Hepatocyte (in vitro differentiated cells): ENCODE measurements around the gene RAB21. TPM values are rescaled to one million over a fixed set of nuclear protein-coding genes. Genes with fewer than 3 reads are reported as not detected.
"Not testable (repeated sequence)": the region's sequence is repeated elsewhere in the genome, so short reads cannot be mapped to it uniquely, and the experiment has no call there.

ENCODE experiments used
- DNase-seq: peaks from one replicate; pipeline ENCODE4 v3.0.0-alpha.2; 2016; ENCODE audit warnings: low spot score
- H2AFZ ChIP-seq: fragments of 200-600 bp; sonication (generic); 2 replicates; pipeline ENCODE4 v1.6.0; 2016; ENCODE audit warnings: antibody characterized with exemption, mild to moderate bottlenecking
- H3K27ac ChIP-seq: fragments of 200-600 bp; sonication (generic); 2 replicates; pipeline ENCODE4 v1.5.1; 2016; ENCODE audit warnings: mild to moderate bottlenecking
- H3K27me3 ChIP-seq: fragments of 200-600 bp; sonication (generic); 2 replicates; pipeline ENCODE4 v1.6.1; 2016
- H3K36me3 ChIP-seq: fragments of 200-600 bp; sonication (generic); replicated peaks from 2 replicates; pipeline ENCODE4 v1.5.1; 2016; ENCODE audit warnings: low read depth; ENCODE audit not compliant: insufficient read depth
- H3K4me1 ChIP-seq: fragments of 200-600 bp; sonication (generic); 2 replicates; pipeline ENCODE4 v1.5.1; 2016; ENCODE audit warnings: mild to moderate bottlenecking, moderate library complexity; ENCODE audit not compliant: insufficient read depth
- H3K4me2 ChIP-seq: fragments of 200-600 bp; sonication (generic); 2 replicates; pipeline ENCODE4 v1.6.0; 2016
- H3K4me3 ChIP-seq: fragments of 200-600 bp; sonication (generic); 2 replicates; pipeline ENCODE4 v1.5.1; 2016; ENCODE audit warnings: mild to moderate bottlenecking
- H3K79me2 ChIP-seq: fragments of 200-600 bp; sonication (generic); 2 replicates; pipeline ENCODE4 v1.6.0; 2017; ENCODE audit warnings: mild to moderate bottlenecking
- H3K9me2 ChIP-seq: fragments of 200-600 bp; sonication (generic); replicated peaks from 2 replicates; pipeline ENCODE4 v1.6.0; 2017; ENCODE audit warnings: mild to moderate bottlenecking; ENCODE audit not compliant: insufficient read depth
- H3K9me3 ChIP-seq: fragments of 200-600 bp; sonication (generic); 2 replicates; pipeline ENCODE4 v1.5.1; 2016; ENCODE audit warnings: low read depth, mild to moderate bottlenecking
- H4K20me1 ChIP-seq: fragments of 200-600 bp; sonication (generic); 2 replicates; pipeline ENCODE4 v1.6.0; 2016; ENCODE audit warnings: mild to moderate bottlenecking; ENCODE audit not compliant: insufficient read depth, poor library complexity, severe bottlenecking
- EZH2 ChIP-seq: fragments of 200-600 bp; sonication (generic); IDR thresholded peaks from 2 replicates; pipeline ENCODE4 v1.6.1; 2016; ENCODE audit warnings: antibody characterized with exemption, mild to moderate bottlenecking, borderline replicate concordance
- EZH2phosphoT487 ChIP-seq: fragments of 200-600 bp; sonication (generic); IDR thresholded peaks from one replicate; pipeline ENCODE4 v1.6.1; 2018; ENCODE audit warnings: antibody characterized with exemption, mild to moderate bottlenecking, low read depth, moderate library complexity; ENCODE audit not compliant: unreplicated experiment, severe bottlenecking
- WGBS: methylation state at CpG from one replicate; pipeline ENCODE4 v1.1.6; 2016; ENCODE audit warnings: low lambda C conversion rate; ENCODE audit errors: missing lambda C conversion rate; 5-methylcytosine and 5-hydroxymethylcytosine counted together
- polyA plus RNA-seq: library from polyadenylated mRNA; unstranded; fragments of >200 nt; fragmentation: Nextera tagmentation; extraction: Ambion mirVana; gene quantifications from 2 replicates; pipeline ENCODE4 v1.2.1, GENCODE V29; 2016
- total RNA-seq: library from RNA; depleted of rRNA; stranded (reverse); fragments of >200 nt; gene quantifications from 2 replicates; pipeline ENCODE4 v1.2.3, GENCODE V29; 2014
- TF ChIP-seq, protein P1 (sequence below): fragments of 200-600 bp; sonication (generic); IDR thresholded peaks from 2 replicates; pipeline ENCODE4 v1.5.1; 2016; ENCODE audit warnings: antibody characterized with exemption, mild to moderate bottlenecking; ENCODE audit not compliant: poor library complexity

The RAB21 gene
- total and polyA plus RNA-seq, 2 experiments from 2014 or later: 39.2 to 65.0 TPM

DNA sequence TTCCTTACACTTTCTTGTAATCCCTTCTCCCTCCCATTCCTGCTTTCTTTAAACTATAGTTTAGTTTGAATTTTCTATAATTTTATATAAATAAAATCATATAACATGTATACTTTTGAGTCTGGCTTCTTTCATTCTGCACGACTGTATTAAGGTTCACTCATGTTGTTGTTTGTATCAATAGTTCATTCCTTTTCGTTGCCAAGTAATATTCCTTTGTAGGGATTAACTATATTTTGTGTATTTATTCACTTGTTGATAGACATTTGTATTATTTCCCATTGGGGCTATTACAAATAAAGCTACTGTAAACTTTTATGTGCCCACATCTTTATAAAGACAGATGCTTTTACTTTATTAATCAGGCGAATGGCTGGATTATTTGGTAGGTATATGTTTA, 45.5 kb downstream of the RAB21 start:
- no peak overlapping the region for H3K4me3 ChIP-seq

GRCh38 chr12:71804505-71804904, 49.8 kb downstream of the RAB21 start:
- DNase-seq: no peak
- Histone ChIP-seq H3K79me2 (no peaks in the 10 kb centered on the region), H3K27me3 (peaks cover 13% of the 10 kb centered on the region), H2AFZ (no peak overlapping the region), H3K4me1 (no peaks in the 10 kb centered on the region), H3K9me3 (no peaks in the 10 kb centered on the region), H3K27ac (no peak overlapping the region), H3K4me3 (no peak overlapping the region), H3K9me2 (no peaks in the 10 kb centered on the region), H3K36me3 (no peaks in the 10 kb centered on the region), H3K4me2 (no peak overlapping the region), H4K20me1 (no peaks in the 10 kb centered on the region)
- TF ChIP-seq EZH2phosphoT487: no peak
- no peak for TF ChIP-seq EZH2
- TF ChIP-seq, protein P1, sequence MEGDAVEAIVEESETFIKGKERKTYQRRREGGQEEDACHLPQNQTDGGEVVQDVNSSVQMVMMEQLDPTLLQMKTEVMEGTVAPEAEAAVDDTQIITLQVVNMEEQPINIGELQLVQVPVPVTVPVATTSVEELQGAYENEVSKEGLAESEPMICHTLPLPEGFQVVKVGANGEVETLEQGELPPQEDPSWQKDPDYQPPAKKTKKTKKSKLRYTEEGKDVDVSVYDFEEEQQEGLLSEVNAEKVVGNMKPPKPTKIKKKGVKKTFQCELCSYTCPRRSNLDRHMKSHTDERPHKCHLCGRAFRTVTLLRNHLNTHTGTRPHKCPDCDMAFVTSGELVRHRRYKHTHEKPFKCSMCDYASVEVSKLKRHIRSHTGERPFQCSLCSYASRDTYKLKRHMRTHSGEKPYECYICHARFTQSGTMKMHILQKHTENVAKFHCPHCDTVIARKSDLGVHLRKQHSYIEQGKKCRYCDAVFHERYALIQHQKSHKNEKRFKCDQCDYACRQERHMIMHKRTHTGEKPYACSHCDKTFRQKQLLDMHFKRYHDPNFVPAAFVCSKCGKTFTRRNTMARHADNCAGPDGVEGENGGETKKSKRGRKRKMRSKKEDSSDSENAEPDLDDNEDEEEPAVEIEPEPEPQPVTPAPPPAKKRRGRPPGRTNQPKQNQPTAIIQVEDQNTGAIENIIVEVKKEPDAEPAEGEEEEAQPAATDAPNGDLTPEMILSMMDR: no peak
- 45% methylated on average over 6 of the region's 6 CpGs for WGBS

More for the DNA sequence above, 45.5 kb downstream of the RAB21 start:
- H3K27me3 ChIP-seq: no peaks in the 10 kb centered on the region
- H2AFZ ChIP-seq: no peak overlapping the region
- no peak for DNase-seq
- no peak overlapping the region for H3K4me2 ChIP-seq
- TF ChIP-seq EZH2phosphoT487 (no peak), EZH2 (no peak)
- TF ChIP-seq, protein P1: no peak
- no peaks in the 10 kb centered on the region for H3K9me3 ChIP-seq
- H3K36me3 ChIP-seq: no peaks in the 10 kb centered on the region
- no peaks in the 10 kb centered on the region for H4K20me1 ChIP-seq
- no peaks in the 10 kb centered on the region for H3K79me2 ChIP-seq
- no peaks in the 10 kb centered on the region for H3K4me1 ChIP-seq
- 89% methylated on average over 3 of the region's 3 CpGs for whole genome bisulfite sequencing
- H3K27ac ChIP-seq: no peak overlapping the region
- H3K9me2 ChIP-seq: no peaks in the 10 kb centered on the region

GRCh38 chr12:71810921-71811320, 56.3 kb downstream of the RAB21 start:
- Histone ChIP-seq H3K4me3 (no peak overlapping the region), H3K9me3 (no peaks in the 10 kb centered on the region)
- WGBS: 69% methylated on average over 3 of the region's 3 CpGs

GRCh38 chr12:71815242-71815641, 60.6 kb downstream of the RAB21 start:
- H3K27ac ChIP-seq, H4K20me1 ChIP-seq, H3K9me2 ChIP-seq, H3K36me3 ChIP-seq, DNase-seq, H3K4me3 ChIP-seq, H3K4me1 ChIP-seq, H3K79me2 ChIP-seq, H3K4me2 ChIP-seq, H3K27me3 ChIP-seq, H2AFZ ChIP-seq, H3K9me3 ChIP-seq: not testable (repeated sequence)
- 56% methylated on average over 6 of the region's 6 CpGs for WGBS

More at GRCh38 chr12:71810921-71811320, 56.3 kb downstream of the RAB21 start:
- Histone ChIP-seq H3K4me2 (no peak overlapping the region), H3K27me3 (peaks cover 19% of the 10 kb centered on the region), H3K4me1 (no peaks in the 10 kb centered on the region), H4K20me1 (no peaks in the 10 kb centered on the region), H3K79me2 (no peaks in the 10 kb centered on the region), H3K36me3 (no peaks in the 10 kb centered on the region), H3K9me2 (no peaks in the 10 kb centered on the region), H2AFZ (no peak overlapping the region), H3K27ac (no peak overlapping the region)
- no peak for DNase-seq
- TF ChIP-seq EZH2phosphoT487 (no peak), EZH2 (no peak)
- TF ChIP-seq, protein P1: no peak

DNA sequence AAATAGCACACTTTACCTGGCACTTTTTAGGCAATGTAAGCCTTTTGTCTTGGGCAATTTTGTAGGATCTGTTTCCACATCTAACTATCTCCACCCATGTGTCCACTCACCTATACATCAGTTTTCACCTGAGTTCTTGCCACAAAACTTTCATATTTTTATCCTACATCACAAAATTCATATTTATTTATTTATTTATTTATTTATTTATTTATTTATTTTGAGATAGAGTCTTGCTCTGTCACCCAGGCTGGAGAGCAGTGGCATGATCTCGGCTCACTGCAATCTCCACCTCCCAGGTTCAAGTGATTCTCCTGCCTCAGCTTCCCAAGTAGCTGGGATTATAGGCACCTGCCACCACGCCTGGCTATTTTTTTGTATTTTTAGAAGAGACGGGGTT, 67.4 kb downstream of the RAB21 start:
- not testable (repeated sequence) for H3K9me2 ChIP-seq, H3K4me2 ChIP-seq, H2AFZ ChIP-seq, DNase-seq, H4K20me1 ChIP-seq, H3K79me2 ChIP-seq, H3K4me1 ChIP-seq, H3K27ac ChIP-seq, H3K36me3 ChIP-seq, H3K4me3 ChIP-seq, H3K9me3 ChIP-seq, H3K27me3 ChIP-seq
- WGBS: 89% methylated on average over 3 of the region's 3 CpGs
